Adrenal gland (tissue), 12 donors: Measurements from ENCODE around the gene TLX2. TPM values are rescaled to one million over a fixed set of nuclear protein-coding genes. Genes with fewer than 3 reads are reported as not detected.
"Not testable (repeated sequence)": the region's sequence is repeated elsewhere in the genome, so short reads cannot be mapped to it uniquely, and the experiment has no call there.

Source experiments
- DNase-seq, 7 donors: peaks; one replicate each; pipeline ENCODE4 v3.0.0-alpha.2; 2019 to 2020
- H3K27ac ChIP-seq, 5 donors: fragments of 200-600 bp; sonication (generic) in 4 of 5; 1 replicate in 3 of 5; 2 replicates in 2 of 5; pipeline versions ENCODE4 v1.5.1 to v1.8.0; 2016 to 2020; ENCODE audit warnings: mild to moderate bottlenecking in 1 of 5
- H3K27me3 ChIP-seq: fragments of 200-600 bp; 2 replicates; pipeline ENCODE4 v1.8.0; 2021
- H3K36me3 ChIP-seq, 2 donors: fragments of 200-600 bp; replicated peaks in 1 of 2; 1 replicate in 1 of 2; 2 replicates in 1 of 2; pipeline versions ENCODE4 v1.5.1 to v1.8.0; 2018 to 2022
- H3K4me1 ChIP-seq, 2 donors: fragments of 200-600 bp; replicated peaks in 1 of 2; 1 replicate in 1 of 2; 2 replicates in 1 of 2; pipeline versions ENCODE4 v1.5.1 to v1.8.0; 2018 to 2021
- H3K4me3 ChIP-seq, 4 donors: fragments of 200-600 bp; sonication (generic) in 3 of 4; one replicate each; pipeline ENCODE4 v1.5.1; 2016 to 2018
- H3K9me3 ChIP-seq, 3 donors: fragments of 200-600 bp; sonication (generic) in 1 of 3; replicated peaks in 1 of 3; 1 replicate in 2 of 3; 2 replicates in 1 of 3; pipeline versions ENCODE4 v1.5.1 to v1.8.0; 2016 to 2021
- POLR2A ChIP-seq, 2 donors: fragments of 450-650 bp; IDR thresholded peaks; one replicate each; pipeline ENCODE4 v1.6.1; 2017; ENCODE audit warnings: antibody characterized with exemption in 2 of 2, mild to moderate bottlenecking in 2 of 2, moderate library complexity in 1 of 2
- WGBS, 4 donors: extraction: QIAGEN DNeasy Blood & Tissue Kit in 2 of 4; methylation state at CpG; one replicate each; pipeline versions ENCODE4 v1.1.5 to v1.1.7; 2013 to 2017; 5-methylcytosine and 5-hydroxymethylcytosine counted together
- intact Hi-C, 2 donors: fragments of 100-400 bp; cut with DNase I; formaldehyde crosslinking; loops; one replicate each; pipeline versions ENCODE4 v1.14.1 to v1.15.0; 2022 to 2023
- polyA plus RNA-seq, 3 donors: library from polyadenylated mRNA; stranded (reverse); fragments of 200-250 nt in 2 of 3; fragments of 350-450 nt in 1 of 3; fragmentation: Illumina TruSeq in 1 of 3; extraction: RNeasy Lipid Tissue Mini Kit (QIAGEN cat#74804) in 1 of 3; gene quantifications; one replicate each; pipeline ENCODE4 v1.2.3, GENCODE V29; 2013 to 2014
- total RNA-seq, 9 donors: library from RNA; depleted of rRNA in 4 of 9; stranded (reverse); fragments of >200 nt in 4 of 9; fragments of 120-200 nt in 1 of 9; fragmentation: NEBNext Ultra II Directional in 1 of 9; extraction: Animal tissue kit (Norgen Biotek cat#: 25700) in 1 of 9; gene quantifications; one replicate each; pipeline versions ENCODE4 v1.1.0 to v1.2.4, GENCODE V29; 2013 to 2023
- TF ChIP-seq, protein P1 (sequence below), 6 experiments: fragments of 450-650 bp in 4 of 6; fragments of 200-600 bp in 2 of 6; sonication (generic) in 1 of 6; IDR thresholded peaks; 1 replicate in 5 of 6; 2 replicates in 1 of 6; pipeline versions ENCODE4 v1.5.1 to v1.8.0; 2016 to 2021; ENCODE audit warnings: antibody characterized with exemption in 6 of 6, mild to moderate bottlenecking in 2 of 6, moderate library complexity in 1 of 6
- donor health status: healthy with polysubstance abuse.
- donor health status: Bipolar disorder and iron deficiency.
- donor health status: DM: yes; HTN: yes; CAD: no.
- donor health status: DM: no; HTN: no; CAD: no.
- donor health status: DM: no; HTN: no; CAD: no.
- donor health status: DM: yes; HTN: yes; CAD: no.

The TLX2 gene
- total and polyA plus RNA-seq, 12 donors, result 0.46 to 22.8 (median 3.5) TPM; not detected in 4

DNA sequence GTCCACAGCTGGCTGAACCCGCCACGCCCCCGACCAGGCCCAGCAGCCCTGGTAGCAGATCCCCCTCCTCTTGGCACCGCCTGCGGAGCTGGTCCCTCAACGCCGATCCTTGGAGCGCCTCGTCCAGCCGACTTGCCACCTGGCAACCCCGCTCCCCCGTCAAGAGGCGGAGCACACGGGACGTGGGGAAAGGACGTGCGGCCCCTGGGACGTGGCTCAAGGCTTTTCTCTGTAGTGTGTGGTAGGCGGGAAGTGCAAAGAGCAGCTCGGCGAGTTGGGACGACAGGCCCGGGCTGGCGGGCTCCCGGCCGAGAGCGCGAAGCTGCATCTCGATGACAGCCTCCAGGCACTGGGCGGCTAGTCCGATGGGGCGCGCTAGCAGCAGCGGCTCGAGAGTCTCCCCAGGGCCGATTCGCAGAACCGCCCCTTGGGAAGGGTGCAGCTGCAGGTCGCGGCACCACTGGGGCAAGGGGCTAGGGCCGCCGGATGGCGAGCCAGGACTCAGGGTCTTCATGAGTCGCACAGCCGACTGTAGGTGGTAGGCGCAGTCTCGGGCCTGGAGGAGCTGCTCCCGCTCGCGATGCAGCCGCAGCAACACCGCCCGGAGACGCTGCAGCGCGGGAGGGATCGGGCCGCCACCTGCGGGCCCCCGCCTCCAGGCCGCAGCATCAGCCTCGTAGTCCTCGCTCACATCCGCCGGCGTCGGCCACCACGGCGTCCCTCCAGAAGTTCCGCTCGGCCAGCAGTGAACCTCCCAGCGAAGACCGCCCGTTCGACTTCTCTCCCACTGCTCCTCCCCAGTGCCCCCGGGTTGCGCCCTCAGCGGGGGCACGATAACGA lies 32.1 kb upstream of the TLX2 start:
- H3K27ac ChIP-seq, result peak overlapping the region in 4 of 5 donors; percentile 74 to 93 (median 87)
- no peak for TF ChIP-seq POLR2A (IDR thresholded peaks at IDR 0.05)
- TF ChIP-seq, protein P1, sequence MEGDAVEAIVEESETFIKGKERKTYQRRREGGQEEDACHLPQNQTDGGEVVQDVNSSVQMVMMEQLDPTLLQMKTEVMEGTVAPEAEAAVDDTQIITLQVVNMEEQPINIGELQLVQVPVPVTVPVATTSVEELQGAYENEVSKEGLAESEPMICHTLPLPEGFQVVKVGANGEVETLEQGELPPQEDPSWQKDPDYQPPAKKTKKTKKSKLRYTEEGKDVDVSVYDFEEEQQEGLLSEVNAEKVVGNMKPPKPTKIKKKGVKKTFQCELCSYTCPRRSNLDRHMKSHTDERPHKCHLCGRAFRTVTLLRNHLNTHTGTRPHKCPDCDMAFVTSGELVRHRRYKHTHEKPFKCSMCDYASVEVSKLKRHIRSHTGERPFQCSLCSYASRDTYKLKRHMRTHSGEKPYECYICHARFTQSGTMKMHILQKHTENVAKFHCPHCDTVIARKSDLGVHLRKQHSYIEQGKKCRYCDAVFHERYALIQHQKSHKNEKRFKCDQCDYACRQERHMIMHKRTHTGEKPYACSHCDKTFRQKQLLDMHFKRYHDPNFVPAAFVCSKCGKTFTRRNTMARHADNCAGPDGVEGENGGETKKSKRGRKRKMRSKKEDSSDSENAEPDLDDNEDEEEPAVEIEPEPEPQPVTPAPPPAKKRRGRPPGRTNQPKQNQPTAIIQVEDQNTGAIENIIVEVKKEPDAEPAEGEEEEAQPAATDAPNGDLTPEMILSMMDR (IDR thresholded peaks at IDR 0.05), result no peak
- H3K9me3 ChIP-seq, result no peaks in the 10 kb centered on the region
- DNase-seq, result peak in 5 of 7 donors; percentile 37 to 68 (median 55)
- peak overlapping the region; percentile 72 to 99 (median 89) for H3K4me3 ChIP-seq
- WGBS, 4 donors, result 1 to 8% (median 2%) methylated on average over 12 to 80 of the region's 80 CpGs
- peaks cover 13 to 25% of the 10 kb centered on the region in 2 donors for H3K4me1 ChIP-seq
- no peaks in the 10 kb centered on the region for H3K27me3 ChIP-seq
- intact Hi-C loops, result loop anchor here (5.0 kb wide), 1 partner anchor 105 kb away; no protein-coding TSS in a partner anchor
- H3K36me3 ChIP-seq, result peaks cover 0 to 30% of the 10 kb centered on the region in 2 donors

DNA sequence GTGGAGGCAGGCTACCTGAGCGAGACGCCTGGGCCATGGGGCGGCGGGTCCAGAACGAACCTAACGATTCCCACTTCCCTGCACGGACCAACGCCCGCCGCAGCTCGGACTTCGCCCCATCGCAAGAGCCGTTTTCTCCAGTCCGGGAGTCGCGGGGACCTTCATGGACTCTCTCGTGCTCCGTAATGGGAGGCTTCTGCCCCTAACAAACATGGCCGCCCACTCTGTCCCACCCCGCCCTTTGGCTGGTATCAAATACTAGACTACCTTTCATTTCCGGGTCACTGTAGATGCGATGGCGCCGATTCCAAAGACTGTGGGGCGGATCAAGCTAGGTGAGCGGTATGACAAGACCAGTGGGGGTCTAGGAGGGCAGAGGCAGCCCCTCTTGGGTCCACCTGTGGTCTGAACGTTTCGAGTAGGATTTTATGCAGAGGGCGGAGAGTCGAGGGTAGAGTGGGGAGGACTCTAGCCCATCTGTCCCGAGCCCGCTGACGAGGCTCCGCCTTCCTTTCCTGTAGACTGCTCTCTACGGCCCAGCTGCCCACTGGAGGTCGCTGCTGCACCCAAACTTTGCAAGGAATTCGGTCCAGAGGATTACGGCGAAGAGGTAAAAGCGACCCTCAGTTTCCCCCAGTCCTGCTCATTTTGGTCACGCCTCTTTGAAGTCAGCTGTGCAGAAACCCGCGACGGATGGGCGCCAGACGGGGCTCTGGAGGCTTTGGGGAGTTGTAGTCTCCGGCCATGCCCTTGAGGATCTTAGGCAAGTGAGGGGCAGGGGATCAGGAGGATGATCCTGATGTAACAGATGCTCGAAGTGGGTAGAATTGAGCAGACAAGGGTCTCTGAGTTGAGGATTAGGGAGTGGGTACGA lies 31.2 kb upstream of the TLX2 start, which contains the start of the genes CCDC142 and TTC31:
Gene CCDC142 (minus strand): TSS at position 198 of the 874 bp plus-strand sequence. CDS start 161 bp downstream, at position 37.
Gene TTC31 (plus strand): TSS at position 281 of the 874 bp plus-strand sequence. CDS start 15 bp downstream, at position 296.
- peak within 1 kb of the TSS; percentile 72 to 99 (median 89) for H3K4me3 ChIP-seq
- no peaks in the 10 kb centered on the region for H3K9me3 ChIP-seq
- TF ChIP-seq POLR2A (IDR thresholded peaks at IDR 0.05), result peak; percentile 29 to 45
- TF ChIP-seq, protein P1 (IDR thresholded peaks at IDR 0.05), result peak; percentile 67 to 95 (median 88)
- 0 to 1% (median 1%) methylated on average over 16 to 50 of the region's 50 CpGs for WGBS, 4 donors
- peak within 1 kb of the TSS; percentile 62 to 93 (median 83) for H3K27ac ChIP-seq
- DNase-seq, result peak; percentile 95 to 99 (median 97)
- H3K4me1 ChIP-seq, result peaks cover 13 to 25% of the 10 kb centered on the region in 2 donors
- intact Hi-C loops, result loop anchor here (5.0 kb wide), 1 partner anchor 104 kb away; no protein-coding TSS in a partner anchor
- H3K36me3 ChIP-seq, result peaks cover 0 to 31% of the 10 kb centered on the region in 2 donors
- H3K27me3 ChIP-seq, result no peaks in the 10 kb centered on the region

DNA sequence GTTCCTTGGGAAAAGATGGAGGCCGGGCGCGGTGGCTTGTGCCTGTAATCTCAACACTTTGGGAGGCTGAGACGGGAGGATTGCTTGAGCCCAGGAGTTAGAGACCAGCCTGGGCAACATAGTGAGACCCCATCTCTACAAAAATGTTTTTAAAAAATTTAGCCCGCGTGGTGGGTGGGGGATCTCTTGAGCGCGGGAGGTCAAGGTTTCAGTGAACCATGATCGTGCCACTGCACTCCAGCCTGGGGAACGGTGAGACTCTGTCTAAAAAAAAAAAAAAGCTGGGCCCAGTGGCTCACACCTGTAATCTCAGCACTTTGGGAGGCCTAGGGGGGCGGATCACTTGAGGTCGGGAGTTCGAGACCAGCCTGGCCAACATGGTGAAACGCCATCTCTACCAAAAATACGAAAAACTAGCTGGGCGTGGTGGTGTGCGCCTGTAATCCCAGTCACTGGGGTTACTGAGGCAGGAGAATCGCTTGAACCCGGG lies 30.5 kb upstream of the TLX2 start:
- WGBS, 4 donors, result 65 to 74% (median 70%) methylated on average over 19 of the region's 19 CpGs
- DNase-seq, H3K27me3 ChIP-seq, H3K9me3 ChIP-seq, H3K27ac ChIP-seq: not testable (repeated sequence)
- H3K4me3 ChIP-seq, result peak overlapping the region in 3 of 4 donors; percentile 72 to 94 (median 84)
- peaks cover 0 to 31% of the 10 kb centered on the region in 2 donors for H3K36me3 ChIP-seq
- intact Hi-C loops, result loop anchor here (5.0 kb wide), 1 partner anchor 104 kb away; no protein-coding TSS in a partner anchor
- peaks cover 13 to 25% of the 10 kb centered on the region in 2 donors for H3K4me1 ChIP-seq

DNA sequence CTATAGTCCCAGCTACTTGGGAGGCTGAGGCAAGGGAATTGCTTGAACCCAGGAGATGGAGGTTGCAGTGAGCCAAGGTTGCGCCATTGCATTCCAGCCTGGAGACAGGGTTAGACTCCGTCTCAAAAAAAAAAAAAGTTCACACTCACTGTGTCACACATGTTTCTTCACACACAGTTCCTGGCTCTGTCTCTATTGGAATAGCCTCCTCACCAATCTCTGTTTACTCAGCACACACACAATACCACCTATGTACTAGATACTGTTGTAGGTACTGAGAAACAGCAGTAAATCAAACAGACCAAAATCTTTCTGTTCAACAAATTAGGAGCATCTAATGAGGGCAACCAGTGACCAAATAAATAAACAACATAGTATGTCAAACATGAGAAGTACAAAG lies 28.1 kb upstream of the TLX2 start:
- intact Hi-C loops, result loop anchor here in 1 of 2 donors (5.0 kb wide), 1 partner anchor 41 kb away; the partner anchor contains the start of genes AUP1, DQX1 and HTRA2
- H3K36me3 ChIP-seq, result peaks cover 0 to 31% of the 10 kb centered on the region in 2 donors
- TF ChIP-seq POLR2A (IDR thresholded peaks at IDR 0.05), result no peak
- TF ChIP-seq, protein P1 (IDR thresholded peaks at IDR 0.05), result no peak
- H3K9me3 ChIP-seq, result no peaks in the 10 kb centered on the region
- no peak for DNase-seq
- WGBS, 4 donors, result 81 to 95% (median 91%) methylated on average over 2 of the region's 2 CpGs
- H3K4me3 ChIP-seq, result no peak overlapping the region
- H3K4me1 ChIP-seq, result peaks cover 13 to 20% of the 10 kb centered on the region in 2 donors
- H3K27ac ChIP-seq, result no peak overlapping the region
- H3K27me3 ChIP-seq, result no peaks in the 10 kb centered on the region
